GM06990 (cell line): ENCODE results near the gene RTEL1.
"Not testable (repeated sequence)": the region's sequence is repeated elsewhere in the genome, so short reads cannot be mapped to it uniquely, and the experiment has no call there.

Experiments
- DNase-seq: peaks from one replicate; pipeline ENCODE4 v3.0.0-alpha.2; 2011; ENCODE audit not compliant: insufficient read length; ENCODE audit errors: extremely low read depth
- H3K27me3 ChIP-seq: replicated peaks from 2 replicates; pipeline ENCODE4 v1.6.0; 2011; ENCODE audit warnings: low read length; ENCODE audit not compliant: control insufficient read depth, insufficient read depth
- H3K36me3 ChIP-seq: 2 replicates; pipeline ENCODE4 v1.5.1; 2011; ENCODE audit warnings: low read length; ENCODE audit not compliant: control insufficient read depth, insufficient read depth
- H3K4me3 ChIP-seq: replicated peaks from 2 replicates; pipeline ENCODE4 v1.5.1; 2011; ENCODE audit warnings: low read depth, mild to moderate bottlenecking, control low read depth, low read length
- TF ChIP-seq, protein P1 (sequence below): IDR thresholded peaks from 2 replicates; pipeline ENCODE4 v1.5.1; 2011; ENCODE audit warnings: low read length, control low read depth, mild to moderate bottlenecking, inconsistent platforms; ENCODE audit not compliant: insufficient read depth, poor library complexity, severe bottlenecking

The RTEL1 gene

DNA sequence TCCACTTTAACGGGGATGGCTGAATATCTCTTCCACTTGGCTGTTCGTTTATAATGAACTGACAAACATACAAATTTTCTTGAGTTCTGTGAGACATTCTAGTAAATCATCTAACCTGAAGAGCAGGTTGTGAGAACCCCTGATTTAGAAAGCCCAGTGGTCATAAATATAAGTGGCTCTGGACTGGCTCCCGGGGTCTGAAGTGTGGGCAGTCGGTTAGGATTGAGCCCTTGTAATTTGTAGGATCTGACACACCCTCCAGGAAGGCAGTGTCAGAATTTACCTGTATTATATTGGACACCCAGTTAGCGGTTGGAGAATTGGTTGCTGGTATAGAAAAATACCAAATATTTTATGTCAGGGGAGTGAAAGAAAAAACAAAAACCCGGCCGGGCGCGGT lies 24.4 kb upstream of the RTEL1 start:
- TF ChIP-seq, protein P1, sequence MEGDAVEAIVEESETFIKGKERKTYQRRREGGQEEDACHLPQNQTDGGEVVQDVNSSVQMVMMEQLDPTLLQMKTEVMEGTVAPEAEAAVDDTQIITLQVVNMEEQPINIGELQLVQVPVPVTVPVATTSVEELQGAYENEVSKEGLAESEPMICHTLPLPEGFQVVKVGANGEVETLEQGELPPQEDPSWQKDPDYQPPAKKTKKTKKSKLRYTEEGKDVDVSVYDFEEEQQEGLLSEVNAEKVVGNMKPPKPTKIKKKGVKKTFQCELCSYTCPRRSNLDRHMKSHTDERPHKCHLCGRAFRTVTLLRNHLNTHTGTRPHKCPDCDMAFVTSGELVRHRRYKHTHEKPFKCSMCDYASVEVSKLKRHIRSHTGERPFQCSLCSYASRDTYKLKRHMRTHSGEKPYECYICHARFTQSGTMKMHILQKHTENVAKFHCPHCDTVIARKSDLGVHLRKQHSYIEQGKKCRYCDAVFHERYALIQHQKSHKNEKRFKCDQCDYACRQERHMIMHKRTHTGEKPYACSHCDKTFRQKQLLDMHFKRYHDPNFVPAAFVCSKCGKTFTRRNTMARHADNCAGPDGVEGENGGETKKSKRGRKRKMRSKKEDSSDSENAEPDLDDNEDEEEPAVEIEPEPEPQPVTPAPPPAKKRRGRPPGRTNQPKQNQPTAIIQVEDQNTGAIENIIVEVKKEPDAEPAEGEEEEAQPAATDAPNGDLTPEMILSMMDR = no peak
- no peaks in the 10 kb centered on the region for H3K36me3 ChIP-seq
- no peak for DNase-seq

DNA sequence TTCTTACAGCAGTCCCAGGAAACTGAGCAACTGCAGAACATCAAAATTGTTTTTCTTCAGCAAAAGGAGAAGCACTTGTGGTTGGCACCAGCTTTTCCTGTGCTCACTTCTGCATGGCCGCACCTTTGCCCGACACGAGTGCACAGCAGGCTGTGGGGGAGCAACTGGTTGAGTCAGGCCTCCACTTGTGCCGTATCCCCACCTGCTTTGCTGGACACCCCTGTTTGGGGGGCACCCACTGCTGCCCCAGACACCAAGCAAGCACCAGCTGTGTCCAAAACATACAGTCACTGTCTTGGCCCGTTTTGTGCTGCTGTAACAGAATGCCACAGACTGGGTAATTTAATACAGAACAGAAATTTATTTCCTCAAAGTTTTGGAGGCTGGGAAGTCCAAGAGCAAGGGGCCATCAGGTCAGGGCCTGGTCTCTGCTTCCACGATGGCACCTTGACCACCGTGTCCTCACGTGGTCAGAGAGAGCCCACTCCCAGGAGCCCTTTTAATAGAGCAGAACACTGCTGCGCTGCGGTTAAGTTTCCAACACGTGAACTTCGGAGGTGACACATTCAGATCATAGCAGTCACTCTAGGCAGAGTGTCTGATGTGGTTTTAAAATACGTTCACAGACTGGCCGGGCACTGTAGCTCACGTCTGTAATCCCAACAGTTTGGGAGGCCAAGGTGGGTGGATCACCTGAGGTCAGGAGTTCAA lies 22.5 kb upstream of the RTEL1 start:
- no peaks in the 10 kb centered on the region for H3K27me3 ChIP-seq
- DNase-seq = peak; percentile 64
- H3K36me3 ChIP-seq = no peaks in the 10 kb centered on the region
- no peak overlapping the region for H3K4me3 ChIP-seq
- TF ChIP-seq, protein P1 = no peak

More for the DNA sequence above, 24.4 kb upstream of the RTEL1 start:
- H3K4me3 ChIP-seq = no peak overlapping the region
- H3K27me3 ChIP-seq = no peaks in the 10 kb centered on the region

DNA sequence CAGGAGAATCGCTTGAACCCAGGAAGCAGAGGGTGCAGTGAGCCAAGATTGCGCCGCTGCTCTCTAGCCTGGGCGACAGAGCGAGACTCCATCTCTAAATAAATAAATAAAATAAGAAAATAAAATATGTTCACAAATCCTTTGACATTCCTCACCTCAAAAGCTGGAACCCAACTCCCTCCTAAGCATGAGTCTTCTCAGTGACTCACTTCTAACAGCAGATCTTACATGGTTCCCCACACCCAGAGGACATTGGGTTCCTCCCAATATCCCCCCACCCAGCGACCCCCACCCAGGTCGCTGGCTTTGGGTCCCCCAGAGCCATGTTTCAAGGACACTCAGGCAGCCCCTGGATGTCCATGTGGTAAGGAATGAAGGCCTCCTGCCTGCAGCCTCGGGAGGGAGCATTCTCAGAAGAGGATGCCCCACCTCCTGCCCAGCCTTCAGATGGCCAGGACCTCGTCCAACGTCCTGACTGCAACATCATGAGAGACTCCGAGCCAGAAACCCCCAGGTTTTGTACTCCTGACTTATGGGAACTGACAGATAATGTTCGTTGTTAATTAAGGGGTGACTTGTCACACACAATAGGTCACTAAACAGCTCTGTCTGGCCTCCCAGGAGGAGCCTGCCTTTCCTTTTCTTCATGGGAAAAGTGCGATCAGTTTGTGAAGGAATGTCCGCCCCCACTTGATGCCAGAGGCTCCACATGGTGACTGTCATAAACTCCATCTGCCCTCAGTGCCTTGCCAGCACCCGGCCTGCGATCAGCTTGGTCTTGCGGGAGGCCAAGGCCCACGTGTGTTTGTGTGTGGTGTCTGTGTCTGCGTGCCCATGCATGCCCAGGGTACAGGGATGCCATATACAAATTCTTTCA lies 21.1 kb upstream of the RTEL1 start:
- no peaks in the 10 kb centered on the region for H3K36me3 ChIP-seq
- no peak for DNase-seq
- TF ChIP-seq, protein P1 = no peak

DNA sequence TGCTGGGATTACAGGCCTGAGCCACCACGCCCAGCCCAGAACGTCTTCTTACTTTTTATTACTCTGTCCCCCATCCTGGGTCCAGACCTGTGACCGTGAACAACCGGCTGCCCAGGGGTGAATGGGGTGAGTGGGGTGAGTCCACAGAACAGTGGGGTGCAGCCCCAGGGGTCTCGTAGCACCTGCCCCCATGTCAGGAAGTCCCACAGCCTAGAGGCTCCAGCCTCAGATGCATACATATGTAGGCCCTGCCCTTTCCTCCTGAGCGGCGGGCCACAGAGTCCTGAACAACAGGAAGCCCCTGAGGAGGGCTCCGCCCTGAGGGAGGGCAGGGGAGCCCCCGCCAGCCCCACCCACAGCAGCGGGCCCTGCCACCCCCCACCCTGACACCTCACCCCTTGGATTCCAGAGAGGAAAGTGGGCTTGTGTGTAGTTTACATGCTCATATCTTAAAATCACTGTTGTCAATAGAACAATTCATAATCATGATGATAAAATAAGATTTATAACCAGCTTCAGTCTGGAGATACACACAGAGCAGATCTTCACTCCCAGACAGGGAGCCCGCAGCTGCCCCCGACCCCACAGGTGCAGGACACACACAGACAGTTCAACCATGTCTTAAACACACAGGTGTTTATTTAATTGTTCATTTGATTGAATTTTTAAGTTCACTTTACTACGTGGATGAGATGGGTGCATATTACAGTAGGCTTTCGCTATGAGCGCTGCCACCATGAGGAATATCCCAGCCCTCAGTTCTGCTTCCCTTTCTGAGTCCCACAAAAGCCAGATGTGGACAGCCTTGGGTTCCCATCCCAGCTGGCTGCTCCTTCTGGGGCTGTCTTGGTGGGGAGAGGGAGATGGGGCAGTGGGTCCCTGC lies 18.8 kb upstream of the RTEL1 start:
- H3K27me3 ChIP-seq = no peaks in the 10 kb centered on the region
- TF ChIP-seq, protein P1 = no peak
- H3K36me3 ChIP-seq = no peaks in the 10 kb centered on the region
- no peak overlapping the region; the same call in 1 of the 2 replicates for H3K4me3 ChIP-seq
- no peak for DNase-seq

More for the DNA sequence above, 21.1 kb upstream of the RTEL1 start:
- Histone ChIP-seq H3K27me3 (no peaks in the 10 kb centered on the region), H3K4me3 (no peak overlapping the region)

DNA sequence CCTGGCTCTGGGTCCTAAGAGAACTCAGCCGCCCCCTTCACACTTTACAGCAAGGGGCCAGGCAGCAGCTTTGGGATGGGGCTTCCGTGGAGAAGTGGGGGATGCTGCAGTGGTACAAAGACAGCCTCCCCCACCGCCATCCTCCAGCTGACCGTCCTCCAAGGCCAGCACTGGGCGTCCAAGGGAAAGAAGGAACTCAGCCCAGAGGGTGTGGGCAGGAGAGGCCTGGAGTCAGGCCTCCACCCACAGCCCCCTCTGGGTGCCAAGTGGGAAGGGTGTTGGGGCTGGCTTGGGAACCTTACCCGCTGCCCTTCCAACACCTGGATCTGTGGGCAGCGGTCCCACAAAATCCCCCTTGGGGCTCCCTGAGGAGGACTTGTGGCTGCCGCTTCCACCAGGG lies 18.0 kb upstream of the RTEL1 start:
- no peak for DNase-seq
- Histone ChIP-seq H3K4me3 (no peak overlapping the region), H3K36me3 (no peaks in the 10 kb centered on the region), H3K27me3 (no peaks in the 10 kb centered on the region)
- TF ChIP-seq, protein P1 = no peak

DNA sequence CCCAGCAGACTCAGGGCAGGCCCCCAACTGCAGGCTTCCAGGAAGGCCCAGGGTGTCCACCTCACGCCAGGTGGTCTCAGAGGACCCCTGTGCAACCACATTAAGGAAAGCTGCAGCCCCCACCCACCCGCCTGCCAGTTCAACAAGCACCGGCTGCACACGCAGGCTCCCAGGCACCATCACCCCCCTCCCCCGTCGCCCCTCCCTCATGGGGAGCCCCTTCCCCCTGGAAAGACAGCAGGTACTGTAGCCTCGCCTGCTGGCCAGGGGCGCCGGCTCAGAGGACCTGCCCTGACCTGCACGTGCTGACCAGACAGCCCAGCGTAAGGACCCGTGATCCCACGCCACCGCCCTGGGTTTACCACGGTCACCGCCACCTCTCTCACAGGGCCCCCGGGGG lies 17.4 kb upstream of the RTEL1 start:
- H3K36me3 ChIP-seq, H3K27me3 ChIP-seq, DNase-seq: not testable (repeated sequence)
- H3K4me3 ChIP-seq = peak overlapping the region; percentile 56
